Lung (tissue), 12 donors: Measurements from ENCODE around the gene ZSWIM3. TPM values are rescaled to one million over a fixed set of nuclear protein-coding genes. Genes with fewer than 3 reads are reported as not detected.
"Not testable (repeated sequence)": the region's sequence is repeated elsewhere in the genome, so short reads cannot be mapped to it uniquely, and the experiment has no call there.

Experiments
- ATAC-seq: fragments of 200-7000 bp; cut with Tn5 transposase; one replicate; pipeline ENCODE4 v1.9.1; 2020; ENCODE audit warnings: moderate number of reproducible peaks; ENCODE audit not compliant: insufficient read depth, low FRiP score
- DNase-seq, 3 donors: peaks; one replicate each; pipeline ENCODE4 v3.0.0-alpha.2; 2013 to 2017
- H3K27ac ChIP-seq, 2 donors: one replicate each; pipeline ENCODE4 v1.5.1; 2013; ENCODE audit warnings: mild to moderate bottlenecking in 2 of 2, moderate library complexity in 2 of 2, control low read depth in 1 of 2, inconsistent platforms in 1 of 2, low read depth in 1 of 2, low read length in 1 of 2
- H3K27me3 ChIP-seq, 3 donors: one replicate each; pipeline ENCODE4 v1.5.1; 2013; ENCODE audit warnings: low read length in 2 of 3; ENCODE audit not compliant: control insufficient read depth in 3 of 3, insufficient read depth in 3 of 3
- H3K36me3 ChIP-seq, 4 donors: one replicate each; pipeline ENCODE4 v1.5.1; 2013; ENCODE audit warnings: low read length in 4 of 4, mild to moderate bottlenecking in 1 of 4, moderate library complexity in 1 of 4; ENCODE audit not compliant: control insufficient read depth in 4 of 4, insufficient read depth in 4 of 4
- H3K4me1 ChIP-seq, 5 donors: one replicate each; pipeline ENCODE4 v1.5.1; 2013; ENCODE audit warnings: low read length in 5 of 5, mild to moderate bottlenecking in 2 of 5, moderate library complexity in 1 of 5; ENCODE audit not compliant: control insufficient read depth in 5 of 5, insufficient read depth in 5 of 5
- H3K4me3 ChIP-seq: one replicate; pipeline ENCODE4 v1.5.1; 2013; ENCODE audit warnings: mild to moderate bottlenecking, control low read depth, moderate library complexity
- H3K9ac ChIP-seq, 2 donors: one replicate each; pipeline ENCODE4 v1.5.1; 2013; ENCODE audit warnings: low read length in 2 of 2, control low read depth in 1 of 2; ENCODE audit not compliant: insufficient read depth in 1 of 2
- H3K9me3 ChIP-seq, 4 donors: one replicate each; pipeline ENCODE4 v1.5.1; 2013; ENCODE audit warnings: low read length in 3 of 4, mild to moderate bottlenecking in 1 of 4, moderate library complexity in 1 of 4; ENCODE audit not compliant: control insufficient read depth in 4 of 4, insufficient read depth in 3 of 4
- CTCF ChIP-seq: IDR thresholded peaks from 2 replicates; pipeline ENCODE4 v1.5.1; 2012; ENCODE audit warnings: mild to moderate bottlenecking; ENCODE audit errors: control extremely low read depth, extremely low read depth
- WGBS, 2 donors: extraction: QIAGEN DNeasy Blood & Tissue Kit; methylation state at CpG; one replicate each; pipeline ENCODE4 v1.1.7; 2013; 5-methylcytosine and 5-hydroxymethylcytosine counted together
- polyA plus RNA-seq, 2 donors: library from polyadenylated mRNA; stranded (reverse); fragments of 200-250 nt; gene quantifications; one replicate each; pipeline ENCODE4 v1.2.1, GENCODE V29; 2013
- total RNA-seq, 2 donors: library from RNA; depleted of rRNA in 1 of 2; stranded (reverse); fragments of >200 nt in 1 of 2; gene quantifications; one replicate each; pipeline ENCODE4 v1.2.1, GENCODE V29; 2014 to 2021
- donor health status: control.
- donor health status: control.
- donor health status: Bipolar disorder and iron deficiency.
- donor health status: healthy.
- donor health status: DM: yes; HTN: yes; CAD: no.

The ZSWIM3 gene
- total and polyA plus RNA-seq, 4 donors = 1.7 to 5.2 (median 3.4) TPM

DNA sequence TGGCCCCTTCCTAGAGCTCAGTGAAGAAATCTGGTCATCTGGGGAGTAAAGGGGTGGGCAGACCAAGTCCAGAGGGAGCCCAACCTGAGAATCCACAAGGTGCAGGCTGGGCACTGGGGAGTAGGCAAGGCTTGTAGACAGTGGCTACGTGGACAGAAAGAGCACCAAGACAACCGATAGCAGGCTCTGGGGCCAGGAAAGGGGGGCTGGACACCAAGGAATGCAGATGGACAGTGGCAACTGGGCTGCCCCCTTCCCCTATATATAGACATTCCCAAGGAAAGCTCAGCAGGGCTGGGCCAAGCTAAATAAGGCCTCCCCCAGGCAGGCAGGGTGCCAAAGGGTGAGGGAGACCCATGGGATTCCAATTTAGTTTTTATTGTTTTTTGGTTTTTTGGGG is 28.8 kb upstream of the ZSWIM3 start:
- WGBS, 2 donors = 62 to 68% methylated on average over 2 of the region's 2 CpGs
- ATAC-seq (no peak), DNase-seq (no peak)
- no peak for TF ChIP-seq CTCF
- peak overlapping the region in 1 of 2 donors; percentile 20 for H3K27ac ChIP-seq
- H3K9ac ChIP-seq = no peak overlapping the region
- H3K4me3 ChIP-seq = no peak overlapping the region
- no peaks in the 10 kb centered on the region for H3K9me3 ChIP-seq
- H3K4me1 ChIP-seq = peaks cover 0 to 20% (median 10%) of the 10 kb centered on the region in 5 donors
- peaks cover 0 to 13% (median 8%) of the 10 kb centered on the region in 3 donors for H3K27me3 ChIP-seq
- H3K36me3 ChIP-seq = no peaks in the 10 kb centered on the region

- not testable (repeated sequence) for H3K27ac ChIP-seq, ATAC-seq, H3K4me3 ChIP-seq, H3K36me3 ChIP-seq, H3K27me3 ChIP-seq, H3K9ac ChIP-seq, DNase-seq, H3K9me3 ChIP-seq
- peaks cover 0 to 27% (median 10%) of the 10 kb centered on the region in 5 donors for H3K4me1 ChIP-seq
- WGBS, 2 donors = 91 to 92% methylated on average over 4 of the region's 4 CpGs
Measured at GRCh38 chr20:45829673-45830106, 27.7 kb upstream of the ZSWIM3 start.

- H3K27ac ChIP-seq = peak overlapping the region; percentile 46 to 90
- H3K4me1 ChIP-seq = peaks cover 9 to 31% (median 12%) of the 10 kb centered on the region in 5 donors
- H3K9me3 ChIP-seq = no peaks in the 10 kb centered on the region
- peaks cover 0 to 13% (median 4%) of the 10 kb centered on the region in 4 donors for H3K36me3 ChIP-seq
- H3K9ac ChIP-seq = peak overlapping the region in 1 of 2 donors; percentile 91
- H3K27me3 ChIP-seq = no peaks in the 10 kb centered on the region
- no peak for ATAC-seq
- no peak overlapping the region for H3K4me3 ChIP-seq
- no peak for TF ChIP-seq CTCF
- WGBS, 2 donors = 75 to 86% methylated on average over 4 of the region's 4 CpGs
- no peak for DNase-seq
Measured at GRCh38 chr20:45832619-45833018, 24.8 kb upstream of the ZSWIM3 start.

GRCh38 chr20:45833030-45833882 is 24.2 kb upstream of the ZSWIM3 start, which contains the start of gene SNX21:
TSS of gene SNX21 (plus strand) at chr20:45833799. CDS start at chr20:45833920, 121 bp downstream.
- ATAC-seq = peak; percentile 89
- H3K4me1 ChIP-seq = peaks cover 9 to 31% (median 12%) of the 10 kb centered on the region in 5 donors
- peak within 1 kb of the TSS; percentile 60 for H3K4me3 ChIP-seq
- peak; percentile 94 to 97 (median 95) for DNase-seq
- no peak for TF ChIP-seq CTCF
- peak within 1 kb of the TSS; percentile 90 to 97 for H3K27ac ChIP-seq
- H3K36me3 ChIP-seq = peaks cover 0 to 13% (median 4%) of the 10 kb centered on the region in 4 donors
- H3K27me3 ChIP-seq = no peaks in the 10 kb centered on the region
- no peaks in the 10 kb centered on the region for H3K9me3 ChIP-seq
- WGBS, 2 donors = 5 to 7% methylated on average over 21 to 35 of the region's 35 CpGs
- peak within 1 kb of the TSS; percentile 69 to 91 for H3K9ac ChIP-seq
